Right forelimb (tissue), 1 donor: Measurements from ENCODE around the gene DCLK2.

Experiments
- DNase-seq: peaks from one replicate; pipeline ENCODE4 v3.0.0-alpha.2; 2018

Gene DCLK2

GRCh38 chr4:150280975-150281374 is 202.7 kb downstream of the DCLK2 start:
- DNase-seq = no peak

DNA sequence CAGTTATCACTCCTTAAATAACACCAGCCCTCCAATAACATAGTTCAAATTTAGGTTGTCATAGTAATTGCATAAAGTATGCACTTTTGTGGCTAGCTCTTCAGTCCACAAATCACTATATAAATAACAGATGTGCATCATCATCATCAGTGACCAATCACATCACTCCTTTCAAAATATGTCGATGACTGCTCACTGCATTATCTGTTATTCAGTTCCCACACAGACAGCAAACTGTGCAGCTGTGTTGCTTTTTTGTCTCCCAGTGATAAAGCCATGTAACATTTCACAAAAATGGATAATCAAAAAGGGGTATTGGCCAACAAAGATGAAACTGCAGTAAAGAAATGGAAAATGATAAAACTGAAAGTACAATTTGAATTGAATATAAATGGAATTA is 205.4 kb downstream of the DCLK2 start:
- DNase-seq = no peak

GRCh38 chr4:150286656-150287055 is 208.4 kb downstream of the DCLK2 start:
- DNase-seq = no peak

GRCh38 chr4:150289198-150289597 is 211.0 kb downstream of the DCLK2 start:
- no peak for DNase-seq

- no peak for DNase-seq
These were observed 211.6 kb downstream of the DCLK2 start for GRCh38 chr4:150289881-150290280.

DNA sequence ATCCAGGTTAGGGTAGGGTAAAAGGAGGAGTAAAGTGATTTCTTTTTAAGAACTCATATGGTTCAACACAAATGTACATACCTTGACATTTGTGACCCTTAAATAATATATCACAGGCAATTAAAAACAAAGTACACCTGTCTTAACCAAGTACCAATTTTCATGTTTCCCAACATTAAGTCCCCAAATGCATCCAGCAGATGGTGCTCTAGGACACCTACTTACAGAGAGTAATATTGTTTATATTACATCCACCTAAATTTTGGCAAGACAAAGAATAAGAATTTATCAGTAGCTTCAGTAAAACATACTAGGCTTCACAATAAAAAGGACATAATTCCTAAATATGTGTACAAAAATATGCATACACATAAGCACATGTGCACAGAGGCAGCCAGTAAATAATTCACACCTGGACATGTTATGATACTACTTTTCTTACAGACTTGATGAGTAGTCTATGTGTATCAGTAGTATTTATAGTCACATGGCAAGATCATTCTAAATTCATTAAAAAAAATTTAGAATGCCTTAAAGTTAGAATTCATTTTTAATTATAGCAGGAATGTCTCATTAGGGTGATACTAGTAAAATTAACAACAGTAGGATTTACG is 219.7 kb downstream of the DCLK2 start:
- no peak for DNase-seq

GRCh38 chr4:150299816-150300215 is 221.6 kb downstream of the DCLK2 start:
- DNase-seq = no peak

DNA sequence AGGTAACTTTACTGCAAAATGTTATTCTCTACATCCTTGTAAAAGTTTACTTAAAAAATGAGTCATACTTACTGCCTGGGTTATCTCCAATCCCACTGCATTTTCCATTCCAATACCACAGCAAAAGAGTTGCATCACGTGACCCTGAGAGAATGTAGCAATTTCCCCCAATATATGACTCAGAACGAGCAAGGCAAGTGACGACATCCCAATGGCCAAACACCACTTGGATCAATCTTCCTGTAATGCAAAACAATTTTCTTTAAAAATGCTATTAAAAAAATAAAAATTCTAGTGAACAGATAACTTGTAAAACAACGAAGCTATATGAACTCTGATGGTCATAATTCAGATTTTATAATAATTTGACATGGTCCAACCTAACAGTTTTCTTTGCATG is 224.3 kb downstream of the DCLK2 start:
- no peak for DNase-seq

DNA sequence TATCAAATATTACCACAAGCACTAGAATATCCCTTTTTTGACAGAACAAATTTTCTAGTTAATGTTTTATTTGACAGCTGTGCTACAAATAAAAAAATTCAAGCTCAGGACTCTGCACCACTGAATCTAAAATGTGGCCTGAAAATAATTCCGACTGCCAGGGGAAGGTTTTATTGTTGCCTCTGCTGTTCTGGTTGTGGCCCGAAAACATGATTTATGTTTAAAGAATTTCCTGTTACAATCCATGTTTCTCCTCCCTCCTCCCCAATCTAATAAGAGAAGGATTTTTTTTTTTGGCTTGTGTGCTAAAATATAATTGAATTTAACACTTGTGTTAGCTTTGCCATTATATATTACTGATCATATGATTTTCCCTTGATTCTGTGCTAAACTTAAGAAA is 227.8 kb downstream of the DCLK2 start:
- DNase-seq = no peak

DNA sequence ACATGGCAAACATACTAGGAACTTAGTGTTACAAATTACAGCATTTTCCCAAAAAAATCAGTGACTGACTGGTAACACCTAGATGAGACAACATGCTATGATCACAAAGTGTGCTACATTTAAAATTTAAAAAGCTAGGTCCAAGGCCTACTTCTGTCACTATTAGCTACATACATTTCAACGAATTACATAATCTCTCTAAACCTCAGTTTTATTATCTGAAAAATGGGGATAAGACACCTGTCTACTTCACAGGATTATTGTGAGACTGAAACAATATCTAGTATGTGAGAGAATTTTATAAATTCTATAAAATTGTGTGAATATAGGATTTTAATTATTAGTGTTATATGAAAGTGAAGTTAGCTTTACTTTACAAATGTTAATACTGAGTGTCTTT is 228.5 kb downstream of the DCLK2 start:
- DNase-seq = no peak
